CD4-positive, alpha-beta T cell treated with Interferon alpha-2 for 1 hour (primary cell): Measurements from ENCODE around the gene HOXD4.

Experiments
- DNase-seq, 2 donors: peaks; one replicate each; pipeline ENCODE4 v3.0.0-alpha.2; 2020 to 2022

Gene HOXD4

DNA sequence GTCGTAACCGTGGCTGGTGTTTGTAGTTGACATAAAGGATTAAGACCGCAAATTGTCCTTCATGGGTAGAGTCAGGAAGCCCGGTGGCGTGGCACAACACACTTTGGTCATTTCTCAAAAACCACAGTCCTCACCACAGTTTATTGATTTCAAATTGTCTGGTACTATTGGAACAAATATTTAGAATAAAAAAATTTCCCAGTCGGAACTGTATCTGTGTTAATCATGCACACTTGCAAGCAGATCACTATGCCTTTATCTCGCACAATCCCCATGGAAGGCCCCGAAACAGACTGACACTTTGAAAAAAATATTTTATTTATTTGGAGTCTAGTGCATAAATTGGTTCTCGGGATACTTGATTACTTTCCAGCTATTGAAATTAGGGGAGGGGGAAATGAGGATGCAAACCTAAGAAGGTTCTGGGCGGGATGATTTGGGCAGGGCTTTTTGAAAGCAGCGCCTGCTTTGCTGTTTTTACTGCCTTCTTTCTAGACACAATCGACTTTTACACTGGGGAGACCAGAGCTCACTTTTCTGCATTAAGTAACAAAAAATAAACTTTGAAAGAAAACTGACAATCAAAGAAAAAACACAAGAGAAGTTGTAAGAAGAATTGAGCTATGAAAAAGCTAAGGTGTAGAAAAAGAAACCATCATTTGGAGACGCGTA is 21.7 kb downstream of the HOXD4 start:
- DNase-seq: no peak

DNA sequence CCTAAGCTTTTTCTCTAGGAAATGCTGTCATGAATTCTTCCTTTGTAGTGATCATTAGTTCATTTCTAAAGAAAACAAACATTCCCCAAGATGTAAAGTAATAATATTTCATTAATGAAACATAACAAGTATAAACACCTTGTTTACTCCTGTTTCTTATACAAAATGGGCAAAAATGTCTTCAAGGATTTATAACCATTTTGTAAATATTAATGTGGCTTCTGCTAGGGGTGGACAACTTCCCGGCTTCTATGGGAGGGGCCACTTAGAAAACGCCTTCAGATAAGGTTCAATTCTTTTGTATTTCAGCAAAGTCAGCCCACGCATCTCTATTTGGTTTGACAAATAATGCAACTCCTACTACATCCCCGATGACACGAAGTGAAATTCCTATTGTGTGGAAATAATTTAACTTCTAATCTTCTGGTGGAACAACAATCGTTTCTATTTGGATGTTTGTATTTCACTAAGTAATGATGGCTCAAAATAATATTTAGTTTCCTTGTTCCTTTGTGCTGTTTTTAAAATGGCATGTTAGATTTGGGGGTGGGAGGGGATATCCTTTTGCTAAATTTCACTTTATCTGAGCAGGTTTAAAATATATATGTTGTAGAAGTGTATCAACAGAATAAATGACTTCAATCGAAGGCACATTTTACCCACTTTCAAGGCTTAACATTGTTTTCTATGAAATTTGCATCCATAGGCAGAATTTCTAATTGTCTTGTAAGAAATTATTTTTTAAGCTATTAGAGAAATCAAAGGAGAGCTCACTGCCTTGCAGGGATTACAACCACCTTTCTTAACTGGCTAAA is 22.4 kb downstream of the HOXD4 start:
- DNase-seq: no peak

GRCh38 chr2:176174382-176174823 is 23.1 kb downstream of the HOXD4 start:
- DNase-seq: no peak

GRCh38 chr2:176174824-176175708 is 23.7 kb downstream of the HOXD4 start:
- no peak for DNase-seq

GRCh38 chr2:176175709-176176607 is 24.6 kb downstream of the HOXD4 start:
- no peak for DNase-seq

- DNase-seq: no peak
Observed at GRCh38 chr2:176177580-176178037, 26.3 kb downstream of the HOXD4 start.

DNA sequence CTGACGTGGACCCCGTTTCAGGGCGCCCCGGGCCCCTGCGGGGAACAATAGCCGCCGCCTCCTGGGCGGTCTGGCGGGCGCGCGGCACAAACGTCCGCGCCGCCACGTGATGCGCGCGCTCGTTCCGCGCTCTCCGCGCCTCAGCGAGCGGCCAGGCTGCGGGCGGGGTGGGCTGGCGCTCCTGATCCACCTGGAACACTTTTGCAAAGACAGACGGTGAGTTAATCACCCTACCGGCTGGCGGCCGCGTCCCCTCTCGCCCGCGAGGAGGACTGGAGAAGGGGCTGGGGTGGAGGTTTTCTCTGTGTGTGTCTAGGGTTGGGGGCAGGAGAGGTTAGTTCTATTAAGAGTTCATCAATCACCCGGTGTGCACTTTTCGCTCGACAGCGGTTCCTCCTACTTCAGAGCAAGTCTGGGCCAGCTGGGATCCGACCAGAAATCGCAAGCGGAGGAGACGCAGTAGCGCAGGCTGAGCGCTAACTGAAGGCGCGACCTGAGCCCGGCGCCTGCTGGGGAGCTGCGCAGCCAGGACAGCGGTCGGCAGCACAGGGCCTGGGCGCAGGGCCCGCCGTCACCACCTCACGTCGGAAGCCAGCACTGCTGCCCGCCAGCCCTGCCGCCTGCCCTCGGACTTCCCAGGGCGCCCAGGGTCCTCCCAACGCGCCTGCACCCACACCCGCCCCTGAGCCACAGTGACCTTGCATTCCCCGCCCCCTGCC is 26.8 kb downstream of the HOXD4 start:
- DNase-seq: no peak

DNA sequence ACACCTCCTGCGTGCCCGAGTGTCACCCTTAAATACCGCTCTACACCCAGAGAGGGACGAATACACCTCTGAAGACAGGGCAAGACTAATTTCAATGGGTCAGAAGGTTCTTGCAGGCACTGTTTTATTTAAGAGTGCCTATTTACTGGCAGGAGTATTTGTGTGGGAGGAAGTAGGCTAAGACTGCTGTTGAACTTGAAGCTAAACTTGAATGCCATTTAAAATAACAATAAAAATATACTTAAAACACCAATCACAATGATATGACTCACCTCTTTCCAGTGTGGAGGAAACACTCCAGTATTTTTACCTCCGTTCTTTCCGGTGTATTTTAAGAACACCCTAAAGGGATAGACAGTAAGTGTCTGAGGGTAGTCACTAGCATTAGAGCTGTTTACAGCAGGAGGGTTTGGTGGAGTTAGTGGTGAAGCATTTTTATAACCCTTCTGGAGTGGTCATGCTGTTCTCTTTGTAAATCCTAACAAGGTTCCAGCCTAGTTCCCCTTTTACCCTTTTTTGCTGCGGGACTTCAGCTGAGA is 27.5 kb downstream of the HOXD4 start:
- DNase-seq: no peak

DNA sequence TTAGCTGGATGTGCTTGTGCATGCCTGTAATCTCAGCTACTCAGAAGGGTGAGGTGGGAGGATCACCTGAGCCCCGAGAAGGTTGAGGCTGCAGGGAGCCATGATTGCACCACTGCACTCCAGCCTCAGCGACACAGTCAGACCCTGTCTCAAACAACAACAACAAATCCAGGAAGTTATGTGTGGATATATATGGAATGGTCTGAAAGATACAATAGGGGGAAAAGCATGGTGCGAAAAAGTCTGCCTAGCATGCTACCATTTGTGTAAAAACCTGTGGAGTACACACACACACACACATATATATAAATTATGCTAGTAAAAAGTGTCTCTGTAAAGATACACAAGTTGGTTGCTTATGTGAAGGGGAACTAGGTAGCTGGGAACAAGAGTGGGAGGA is 30.2 kb downstream of the HOXD4 start:
- no peak for DNase-seq

- DNase-seq: no peak
Observed at GRCh38 chr2:176182671-176183070, 31.3 kb downstream of the HOXD4 start.

- DNase-seq: no peak
Observed at GRCh38 chr2:176184749-176185148, 33.4 kb downstream of the HOXD4 start.

DNA sequence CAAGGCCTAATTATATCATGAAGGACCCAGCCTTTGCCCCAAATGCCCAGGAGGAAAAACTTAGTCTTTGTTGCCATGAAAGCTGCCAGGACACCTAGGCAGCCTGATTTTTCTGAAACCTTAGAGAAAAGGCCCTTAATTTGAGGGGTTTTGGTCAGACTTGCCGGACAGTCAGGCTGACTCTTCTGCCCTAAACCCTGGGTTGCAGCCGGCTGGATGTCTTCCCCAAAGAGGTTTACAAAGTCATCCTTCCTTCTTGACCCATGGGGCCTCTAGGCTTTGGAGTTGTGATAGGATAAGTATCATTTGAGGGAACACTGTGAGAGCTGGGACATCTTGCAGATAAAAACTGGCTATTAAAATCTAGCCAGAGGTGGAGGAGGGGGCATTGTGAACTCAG is 34.7 kb downstream of the HOXD4 start:
- no peak for DNase-seq

DNA sequence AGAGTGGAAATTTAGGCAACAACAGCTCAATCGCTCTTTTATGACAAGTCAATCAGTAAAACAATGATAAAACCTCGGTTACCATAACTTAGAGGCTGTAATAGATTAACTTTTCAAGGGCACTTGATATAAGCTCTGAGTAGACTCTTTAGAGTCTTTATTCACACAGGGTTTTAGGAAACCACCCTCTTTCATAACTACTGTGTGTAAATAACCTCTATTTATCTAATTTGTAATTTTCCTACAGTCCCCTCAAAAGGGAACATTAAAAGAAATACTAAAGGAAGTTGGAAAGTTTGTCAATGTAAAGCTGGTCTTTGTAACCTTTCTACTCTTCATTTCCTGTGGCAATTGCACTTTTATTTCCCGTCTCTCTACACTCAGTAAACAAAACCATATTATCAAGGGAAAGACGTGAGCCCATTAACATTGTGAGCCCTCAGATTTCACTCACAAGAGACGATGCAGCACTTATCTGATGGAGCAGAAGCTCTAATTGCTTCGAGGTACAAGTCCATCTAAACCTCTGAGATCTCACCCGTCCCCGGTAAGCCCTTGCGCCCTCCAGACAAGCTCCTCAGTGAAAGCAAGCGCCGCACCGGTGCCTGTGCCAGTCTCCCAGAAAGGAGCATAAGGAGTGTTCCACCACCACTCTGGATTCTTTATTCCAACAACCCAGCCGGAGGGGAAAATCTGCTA is 36.0 kb downstream of the HOXD4 start:
- no peak for DNase-seq

DNA sequence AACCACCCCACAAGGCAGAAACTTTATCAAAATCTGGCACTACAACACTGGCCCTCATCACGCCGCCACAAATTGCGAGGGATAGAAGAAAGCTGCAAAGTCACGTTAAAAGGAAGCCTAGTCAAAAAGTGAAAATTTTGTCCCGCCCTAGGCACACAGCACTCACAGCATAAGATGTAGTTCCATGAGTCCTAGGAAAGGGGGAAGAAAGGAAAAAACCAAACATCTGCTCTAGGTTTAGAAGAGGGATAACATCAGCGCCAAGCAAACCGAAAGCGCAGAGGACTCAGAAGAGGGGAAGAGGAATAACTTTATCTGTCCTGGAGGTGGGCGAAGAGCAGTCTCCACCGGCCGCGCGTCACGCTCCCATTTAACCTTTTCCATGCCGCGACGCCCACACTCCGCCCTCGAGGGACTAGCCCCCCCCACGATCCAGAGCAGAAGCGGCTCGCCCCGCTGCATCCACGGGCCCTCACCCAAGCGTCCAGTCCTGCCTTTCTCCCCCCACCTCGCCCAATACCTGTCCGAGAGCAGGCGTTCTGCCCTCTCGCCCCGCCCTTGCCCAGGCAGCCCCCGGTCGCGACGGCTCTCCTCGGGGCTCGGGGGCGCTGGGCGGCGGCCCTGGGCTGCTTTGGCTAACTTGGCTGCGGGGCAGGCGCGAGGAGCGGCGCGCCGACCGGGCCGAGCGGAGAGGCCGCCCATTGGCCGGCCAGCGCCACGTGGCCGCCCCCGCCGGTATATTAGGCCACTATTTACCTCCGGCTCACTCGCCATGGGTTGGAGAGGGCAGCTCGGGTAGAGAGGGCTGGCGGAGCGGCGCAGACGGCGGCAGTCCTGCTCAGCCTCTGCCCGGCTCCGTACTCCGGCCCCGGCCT is 36.8 kb downstream of the HOXD4 start, which contains the start of gene HOXD1:
Gene HOXD1, plus strand, starts transcription at position 770 of the 875 bp plus-strand sequence. CDS start 134 bp downstream, outside the sequence.
- no peak for DNase-seq

DNA sequence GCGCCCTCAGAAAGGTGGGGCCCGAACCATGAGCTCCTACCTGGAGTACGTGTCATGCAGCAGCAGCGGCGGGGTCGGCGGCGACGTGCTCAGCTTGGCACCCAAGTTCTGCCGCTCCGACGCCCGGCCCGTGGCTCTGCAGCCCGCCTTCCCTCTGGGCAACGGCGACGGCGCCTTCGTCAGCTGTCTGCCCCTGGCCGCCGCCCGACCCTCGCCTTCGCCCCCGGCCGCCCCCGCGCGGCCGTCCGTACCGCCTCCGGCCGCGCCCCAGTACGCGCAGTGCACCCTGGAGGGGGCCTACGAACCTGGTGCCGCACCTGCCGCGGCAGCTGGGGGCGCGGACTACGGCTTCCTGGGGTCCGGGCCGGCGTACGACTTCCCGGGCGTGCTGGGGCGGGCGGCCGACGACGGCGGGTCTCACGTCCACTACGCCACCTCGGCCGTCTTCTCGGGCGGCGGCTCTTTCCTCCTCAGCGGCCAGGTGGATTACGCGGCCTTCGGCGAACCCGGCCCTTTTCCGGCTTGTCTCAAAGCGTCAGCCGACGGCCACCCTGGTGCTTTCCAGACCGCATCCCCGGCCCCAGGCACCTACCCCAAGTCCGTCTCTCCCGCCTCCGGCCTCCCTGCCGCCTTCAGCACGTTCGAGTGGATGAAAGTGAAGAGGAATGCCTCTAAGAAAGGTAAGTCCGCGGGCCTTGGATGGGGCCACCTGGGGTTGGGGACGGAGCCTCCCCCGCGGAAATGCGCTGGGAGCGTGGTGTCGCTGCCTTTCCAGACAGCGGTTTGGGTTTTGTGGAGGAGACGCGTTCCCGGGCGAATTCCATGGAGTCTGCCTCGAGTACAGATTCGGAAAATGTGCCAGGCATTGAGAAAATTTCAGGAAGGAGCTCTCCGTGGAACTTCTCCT is 37.7 kb downstream of the HOXD4 start:
- no peak for DNase-seq

DNA sequence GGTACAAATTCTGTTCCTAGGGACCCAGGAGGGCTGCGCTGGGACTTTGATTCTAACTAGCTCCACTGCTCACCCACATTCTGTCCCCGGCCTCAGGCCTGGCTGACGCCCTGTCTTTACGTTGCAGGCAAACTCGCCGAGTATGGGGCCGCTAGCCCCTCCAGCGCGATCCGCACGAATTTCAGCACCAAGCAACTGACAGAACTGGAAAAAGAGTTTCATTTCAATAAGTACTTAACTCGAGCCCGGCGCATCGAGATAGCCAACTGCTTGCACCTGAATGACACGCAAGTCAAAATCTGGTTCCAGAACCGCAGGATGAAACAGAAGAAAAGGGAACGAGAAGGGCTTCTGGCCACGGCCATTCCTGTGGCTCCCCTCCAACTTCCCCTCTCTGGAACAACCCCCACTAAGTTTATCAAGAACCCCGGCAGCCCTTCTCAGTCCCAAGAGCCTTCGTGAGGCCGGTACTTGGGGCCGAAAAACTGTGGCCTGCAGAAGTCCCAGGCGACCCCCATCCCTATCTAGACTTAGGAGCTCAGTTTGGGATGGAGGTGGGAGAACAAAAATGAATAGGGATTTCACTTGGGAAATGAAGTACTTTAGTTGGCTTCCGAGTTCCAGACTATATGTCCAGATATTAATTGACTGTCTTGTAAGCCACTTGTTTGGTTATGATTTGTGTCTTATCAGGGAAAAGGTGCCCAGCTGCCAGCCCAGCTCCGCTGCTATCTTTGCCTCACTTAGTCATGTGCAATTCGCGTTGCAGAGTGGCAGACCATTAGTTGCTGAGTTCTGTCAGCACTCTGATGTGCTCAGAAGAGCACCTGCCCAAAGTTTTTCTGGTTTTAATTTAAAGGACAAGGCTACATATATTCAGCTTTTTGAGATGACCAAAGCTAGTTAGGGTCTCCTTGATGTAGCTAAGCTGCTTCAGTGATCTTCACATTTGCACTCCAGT is 38.6 kb downstream of the HOXD4 start:
- DNase-seq: no peak

DNA sequence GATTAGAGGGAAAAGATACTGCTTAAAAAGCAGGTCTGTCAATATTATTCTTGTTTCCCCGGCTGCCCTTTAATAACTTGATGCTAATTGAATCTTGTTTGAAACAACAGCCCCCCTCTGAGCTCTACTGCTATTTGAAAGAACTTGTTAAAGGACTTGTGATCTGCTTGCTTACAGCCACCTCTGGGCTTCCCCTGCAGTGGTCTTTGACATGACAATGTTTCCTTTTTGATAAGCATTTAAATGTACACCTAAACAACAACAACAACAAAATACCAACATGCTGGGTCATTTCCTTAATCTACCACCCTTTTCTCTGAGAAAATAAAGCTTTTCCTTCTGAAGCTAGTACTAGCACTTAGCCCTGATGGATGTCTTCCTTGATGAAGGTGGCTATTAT is 41.0 kb downstream of the HOXD4 start:
- no peak for DNase-seq
